Stimulated activated CD8-positive, alpha-beta memory T cell treated with anti-CD3 and anti-CD28 coated beads, Interleukin-4, amount 100 ng/mL, for 4 hours (primary cell): ENCODE results near the gene CCDC83.

Source experiments
- DNase-seq, 2 donors: peaks; one replicate each; pipeline ENCODE4 v3.0.0-alpha.2; 2020; ENCODE audit warnings: low read depth in 2 of 2, low spot score in 1 of 2

Gene CCDC83

DNA sequence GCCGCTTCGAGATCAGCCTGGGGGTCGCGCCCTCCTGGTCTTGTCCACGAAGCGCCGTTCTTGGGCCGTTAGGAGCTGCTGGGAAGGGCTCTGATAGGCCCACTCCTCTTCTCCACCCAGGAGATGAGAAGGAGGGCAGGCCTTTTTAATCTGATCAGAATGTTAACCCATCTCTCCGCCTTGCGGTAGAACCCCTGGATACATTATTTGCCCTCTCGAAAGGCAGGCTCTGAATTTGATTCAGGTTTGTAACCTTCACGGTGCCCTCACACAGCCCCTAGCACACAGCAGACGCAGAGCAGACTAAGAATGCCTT, at the start of gene CCDC83:
TSS of gene CCDC83 (plus strand) at position 43 of the 316 bp plus-strand sequence. CDS start 9,741 bp downstream, outside the sequence.
- no peak for DNase-seq

GRCh38 chr11:85805387-85805786, 49.8 kb upstream of the CCDC83 start:
- DNase-seq = no peak

GRCh38 chr11:85806016-85806415, 49.2 kb upstream of the CCDC83 start:
- no peak for DNase-seq

DNA sequence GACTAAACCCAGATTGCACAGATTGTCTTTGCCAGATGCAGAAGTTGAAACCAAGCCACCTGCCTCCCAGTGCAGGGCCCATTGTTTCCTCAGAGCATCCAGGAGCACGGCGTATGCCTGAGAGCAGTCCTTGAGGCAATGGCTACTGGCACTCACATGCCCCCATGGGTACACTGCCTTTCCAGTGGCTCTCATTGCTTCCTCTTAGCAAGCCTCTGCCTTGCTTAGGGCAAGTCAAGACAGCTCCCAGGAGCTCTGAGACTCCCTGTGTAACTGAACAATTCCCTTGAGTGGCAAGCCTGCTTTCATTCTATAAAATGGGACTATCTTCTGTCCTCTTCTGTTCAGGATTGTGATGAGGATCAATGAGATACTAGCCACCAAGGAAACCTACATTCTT, 48.3 kb upstream of the CCDC83 start:
- DNase-seq = no peak

DNA sequence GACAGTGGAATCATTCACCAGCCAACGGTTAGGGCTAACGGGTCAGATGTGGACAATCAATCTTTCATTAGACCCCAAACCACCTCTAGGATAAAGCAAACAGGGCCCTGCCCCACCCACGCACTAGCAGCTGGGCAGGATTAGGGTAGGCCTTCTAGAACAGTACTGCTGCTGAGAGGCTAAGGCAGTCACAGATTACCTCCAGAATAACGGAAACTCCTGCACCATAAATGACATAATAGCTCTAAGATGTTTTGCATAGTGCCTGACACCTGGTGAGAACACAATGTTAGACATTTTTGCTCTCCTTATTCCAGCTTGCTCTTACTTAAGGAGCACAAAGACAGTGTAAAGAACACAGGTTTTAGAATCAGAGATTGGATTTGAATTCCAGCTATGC, 46.0 kb upstream of the CCDC83 start:
- DNase-seq = peak in 1 of 2 donors; percentile 14

DNA sequence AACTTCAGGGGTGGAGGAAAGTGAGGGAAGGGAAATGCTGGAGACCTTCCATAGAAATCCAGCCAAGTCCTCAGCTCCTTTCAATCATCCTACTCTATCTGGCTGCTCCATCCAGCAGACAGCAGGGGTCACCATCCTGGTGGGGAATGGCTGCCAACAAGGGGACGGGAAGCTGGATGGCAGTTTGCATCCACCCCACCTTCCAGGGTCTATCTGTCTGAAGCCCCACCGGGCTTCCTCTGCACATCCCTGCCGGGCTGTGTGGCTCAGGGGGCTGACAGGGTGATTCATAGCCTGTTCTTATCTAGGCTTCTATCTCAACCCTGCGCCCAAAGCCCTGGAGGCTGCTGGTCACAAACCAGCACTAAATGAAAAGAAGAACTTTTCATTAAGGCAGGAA, 45.3 kb upstream of the CCDC83 start:
- DNase-seq = no peak

DNA sequence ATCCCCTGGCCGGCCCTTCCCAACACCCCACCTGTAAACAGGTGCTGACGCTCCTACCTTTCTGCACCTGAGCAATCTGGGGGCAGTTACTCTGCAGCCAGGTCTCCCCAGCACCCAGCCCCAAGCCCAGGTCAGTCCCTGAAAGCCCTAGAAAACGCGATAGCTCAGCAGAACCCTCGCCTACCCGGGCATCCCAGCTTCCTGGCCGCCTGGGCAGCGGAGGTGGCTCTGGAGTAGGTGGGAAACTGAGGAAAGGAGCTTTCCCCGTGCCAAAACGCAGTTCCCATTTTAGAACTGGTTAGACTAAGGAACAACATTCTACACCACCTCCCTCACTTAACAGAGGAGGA, 44.7 kb upstream of the CCDC83 start:
- no peak for DNase-seq

DNA sequence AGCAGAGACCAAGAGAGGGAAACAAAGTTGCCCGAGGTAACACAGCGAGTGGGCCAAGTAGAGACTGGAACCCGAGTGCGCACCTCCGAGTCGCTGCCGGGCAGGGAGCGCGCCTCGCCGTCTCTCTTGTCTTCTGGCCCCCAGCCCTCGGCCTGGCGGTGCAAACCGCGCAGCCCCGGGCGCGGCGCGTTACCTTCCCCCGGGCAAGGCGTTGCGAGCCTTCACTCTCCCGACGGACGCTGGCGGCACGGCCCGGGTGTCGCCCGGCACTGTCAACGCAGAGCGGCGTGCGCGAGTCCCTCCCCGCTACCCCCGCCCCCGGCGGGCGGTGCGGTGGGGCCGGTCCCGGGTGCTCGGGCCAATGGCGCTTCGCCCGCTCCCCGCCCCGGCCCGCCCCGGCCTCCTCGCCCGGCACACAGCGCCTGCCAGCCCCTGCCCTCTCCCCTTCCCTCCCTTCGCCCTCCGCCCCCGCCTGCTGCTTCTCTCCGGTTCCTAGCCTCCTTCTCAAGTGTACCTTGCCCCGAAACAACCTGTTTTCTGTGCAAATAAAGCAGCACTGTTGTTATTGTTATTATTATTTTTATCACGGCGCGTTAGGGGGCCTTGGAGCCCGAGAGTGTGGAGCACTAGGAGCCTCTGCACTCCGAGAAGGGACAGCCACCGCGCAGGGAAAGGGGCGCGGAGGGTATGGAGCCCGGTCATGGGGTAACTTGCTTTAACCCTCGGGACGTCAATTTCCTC, 44.1 kb upstream of the CCDC83 start, which contains the start of gene SYTL2:
TSS of gene SYTL2 (minus strand) at position 271 of the 741 bp plus-strand sequence. CDS start 53,416 bp downstream, outside the sequence.
- peak; percentile 21 to 57 for DNase-seq

- DNase-seq = no peak
Observed at GRCh38 chr11:85811624-85812023, 43.6 kb upstream of the CCDC83 start.

GRCh38 chr11:85813721-85814120, 41.5 kb upstream of the CCDC83 start:
- DNase-seq = no peak

DNA sequence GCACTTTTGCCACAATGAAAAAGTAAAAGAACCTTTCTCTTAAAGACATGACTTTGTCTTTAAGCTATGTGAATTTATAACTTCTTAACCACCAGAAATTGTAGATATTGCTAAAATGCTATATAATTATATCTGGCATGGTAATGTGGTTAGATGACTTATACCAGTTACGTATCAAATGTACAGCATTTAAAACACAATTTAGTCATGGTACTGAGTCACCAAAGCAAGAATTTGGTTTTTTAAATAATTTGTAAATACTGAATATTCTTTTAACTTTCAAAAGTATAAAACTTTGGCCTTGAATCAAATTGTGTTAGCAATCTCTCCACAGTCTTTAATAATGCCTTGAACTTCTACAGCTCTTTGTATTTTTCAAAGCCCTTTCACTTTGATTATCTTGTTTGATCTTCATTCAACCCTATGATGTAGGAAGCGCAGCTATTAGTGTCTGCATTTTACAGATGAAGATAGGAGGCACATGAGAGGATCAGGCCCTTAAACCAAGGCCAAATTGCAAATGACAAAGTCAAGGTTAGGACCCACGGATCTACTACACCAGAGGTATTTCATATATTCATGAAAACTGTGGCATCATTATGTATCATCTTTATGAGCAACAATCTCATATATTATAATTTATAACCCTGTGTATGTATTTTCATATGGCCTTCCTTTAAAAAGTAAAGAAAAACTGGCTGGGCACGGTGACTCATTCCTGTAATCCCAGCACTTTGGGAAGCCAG, 39.8 kb upstream of the CCDC83 start:
- no peak for DNase-seq

DNA sequence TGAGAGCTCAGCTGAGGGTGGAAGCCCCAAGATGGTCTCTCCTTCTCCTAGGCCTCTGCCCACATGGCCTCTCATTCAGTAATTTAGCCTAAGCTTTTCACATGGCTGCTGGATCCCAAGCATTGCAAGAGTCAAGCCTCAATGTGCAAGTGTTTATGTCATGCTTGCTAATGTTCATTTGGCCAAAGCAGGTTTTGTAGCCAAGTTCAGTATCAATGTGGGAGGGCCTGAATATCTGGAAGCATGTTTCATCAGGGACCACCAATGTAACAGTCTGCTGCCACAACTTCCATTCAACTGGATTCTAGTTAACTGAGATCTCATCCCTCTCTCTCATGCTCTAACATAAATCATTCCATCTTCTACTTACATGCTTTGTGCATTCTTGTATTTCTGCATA, 35.7 kb upstream of the CCDC83 start:
- no peak for DNase-seq

DNA sequence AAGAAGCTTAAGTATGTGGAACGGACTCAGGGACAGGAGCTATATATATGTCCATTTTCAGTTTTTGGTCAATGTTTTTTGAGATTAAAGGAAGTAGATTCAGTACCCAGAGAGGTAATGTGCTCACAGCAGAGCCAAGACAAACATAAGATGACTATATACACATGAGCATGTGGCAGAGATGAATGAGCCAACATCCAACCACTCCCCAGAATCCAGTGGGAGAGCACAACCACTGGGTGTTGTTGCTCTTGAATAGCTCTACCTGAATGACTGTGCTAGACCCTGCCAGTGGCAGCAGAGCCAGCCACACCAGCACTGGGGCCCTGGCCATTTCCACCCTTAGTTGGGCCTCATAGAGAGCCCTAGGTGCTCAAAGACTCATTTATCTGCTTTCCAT, 33.5 kb upstream of the CCDC83 start:
- no peak for DNase-seq

DNA sequence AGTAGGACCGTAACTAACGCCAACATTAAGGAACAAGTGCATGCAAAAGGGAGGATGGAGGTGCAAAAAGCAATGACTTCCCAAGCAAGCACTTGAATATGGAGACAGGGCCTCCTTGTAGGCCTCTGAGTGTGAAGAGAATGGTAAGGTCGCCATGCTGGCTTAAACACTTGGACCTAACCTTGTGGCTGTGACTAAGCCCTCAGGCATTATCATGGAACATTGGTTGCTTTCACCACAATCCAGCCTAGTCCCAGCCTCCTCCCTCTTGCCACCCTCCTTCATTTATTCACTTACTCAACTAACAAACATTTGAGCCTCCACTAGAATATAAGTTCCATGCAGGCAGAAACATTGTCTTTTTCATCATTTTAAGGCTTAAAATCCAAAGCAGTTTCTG, 32.4 kb upstream of the CCDC83 start:
- DNase-seq = no peak

DNA sequence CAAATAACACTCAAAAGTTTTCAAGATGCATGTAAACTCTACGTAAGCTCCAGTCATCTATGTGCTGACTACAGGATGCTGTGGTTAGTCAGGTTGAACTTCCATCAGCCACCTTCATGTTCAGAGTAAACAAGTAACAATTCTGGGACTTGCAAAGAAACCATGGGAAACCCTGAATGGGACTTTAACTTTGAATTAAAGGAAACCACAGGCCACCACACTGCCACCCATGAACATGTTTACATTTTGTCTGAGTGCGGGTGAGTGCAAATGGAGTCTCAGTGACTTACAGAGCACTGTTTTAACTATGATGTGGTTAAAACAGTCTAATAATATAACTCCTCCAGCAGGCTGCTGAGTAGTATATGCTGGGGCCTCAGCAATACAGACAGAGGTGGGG, 31.4 kb upstream of the CCDC83 start:
- DNase-seq = peak in 1 of 2 donors; percentile 24

DNA sequence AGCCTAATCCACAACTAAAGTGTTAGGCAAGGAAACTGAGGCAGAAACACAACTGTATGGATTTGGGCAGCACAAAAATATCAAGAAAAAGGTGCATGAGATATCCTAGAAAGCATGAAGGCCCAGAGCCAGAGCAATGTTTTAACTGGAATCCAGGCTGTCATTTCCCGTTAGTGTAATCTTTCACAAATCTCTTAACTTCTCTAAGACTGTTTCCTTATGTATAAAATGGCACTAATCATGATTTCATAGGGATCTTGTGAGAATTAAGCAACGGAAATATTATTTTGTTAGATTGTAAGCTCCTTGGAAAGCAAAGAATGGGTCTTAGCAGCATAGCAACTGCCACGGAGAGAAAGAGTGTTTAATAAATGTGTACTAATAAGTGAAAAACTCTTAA, 29.6 kb upstream of the CCDC83 start:
- DNase-seq = no peak

GRCh38 chr11:85826116-85826855, 28.9 kb upstream of the CCDC83 start:
- no peak for DNase-seq

DNA sequence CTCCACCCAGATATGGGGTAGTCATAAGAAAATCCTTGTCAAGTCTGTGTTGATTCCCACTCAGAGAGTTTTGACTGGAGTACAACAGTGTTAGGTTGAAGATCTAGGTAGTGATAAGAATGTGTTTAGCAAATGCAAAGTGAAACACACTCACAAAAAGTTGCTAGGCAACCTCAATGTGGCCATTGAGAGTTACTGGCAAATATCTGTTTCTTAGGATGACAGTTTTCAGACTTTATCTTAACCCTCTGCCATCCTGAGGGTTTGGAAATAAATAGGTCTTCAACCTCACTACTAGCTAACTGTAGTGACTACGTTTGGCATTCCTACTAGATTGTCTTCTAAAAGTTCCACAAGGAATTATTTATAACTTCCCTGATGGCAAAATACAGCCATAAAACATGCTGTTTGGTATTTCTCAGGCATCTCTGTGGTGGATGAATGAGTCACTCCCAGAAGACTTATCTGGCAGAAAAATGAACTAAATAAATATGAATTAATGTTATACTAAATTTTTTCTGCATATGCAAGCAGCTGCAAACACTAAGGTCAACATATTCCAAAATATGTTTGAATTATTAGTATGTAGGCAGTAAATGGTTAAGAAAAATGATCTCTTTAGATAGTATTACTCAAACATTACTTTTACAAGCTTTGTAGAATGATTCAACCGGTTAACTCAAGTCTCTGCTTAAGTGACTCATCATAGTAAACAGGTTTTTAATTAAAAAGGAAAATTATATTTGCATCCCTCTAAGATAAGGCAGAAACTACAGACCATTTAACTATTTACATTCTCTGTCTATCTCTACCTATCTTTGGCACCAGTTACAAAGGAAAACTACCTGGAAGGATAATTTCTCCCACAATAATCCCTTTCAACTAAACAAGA, 27.2 kb upstream of the CCDC83 start:
- no peak for DNase-seq

DNA sequence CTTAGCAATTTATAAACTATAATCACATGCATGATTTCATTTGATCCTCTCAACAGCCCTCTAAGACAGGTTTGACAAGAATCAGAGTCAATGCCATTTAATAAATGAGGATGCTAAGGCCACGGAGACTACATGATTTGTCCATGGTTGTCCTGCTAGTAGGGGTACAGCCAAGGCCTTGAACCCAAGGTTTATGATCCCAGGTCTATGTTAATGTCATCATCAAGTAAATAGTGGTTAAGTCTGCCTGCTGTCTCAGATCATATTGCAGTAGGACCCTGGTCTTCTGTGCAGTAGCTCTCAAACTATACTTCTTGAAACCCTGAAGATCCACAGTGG, 26.6 kb upstream of the CCDC83 start:
- DNase-seq = no peak

GRCh38 chr11:85829172-85829571, 26.0 kb upstream of the CCDC83 start:
- no peak for DNase-seq

DNA sequence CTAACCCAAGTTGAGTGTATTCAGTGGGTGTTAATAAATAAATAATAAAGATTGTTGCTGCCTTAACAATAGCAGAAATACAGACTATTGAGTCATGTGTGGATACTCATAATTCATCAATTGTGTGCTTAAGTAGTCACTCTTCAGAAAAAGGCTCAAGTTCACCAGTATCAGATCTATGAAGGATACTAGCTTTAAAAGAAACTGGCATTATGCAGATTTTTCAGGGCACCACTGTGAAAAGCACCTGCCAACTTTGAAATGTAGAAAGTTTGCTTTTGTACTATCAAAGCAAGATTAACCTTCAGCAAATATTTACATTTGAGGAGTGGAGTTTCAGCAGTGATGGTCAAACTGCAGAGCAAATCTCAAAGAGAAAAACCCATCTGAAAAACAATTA, 24.1 kb upstream of the CCDC83 start:
- no peak for DNase-seq
